HepG2 (cell line): Measurements from ENCODE around the gene NFATC2. TPM values are rescaled to one million over a fixed set of nuclear protein-coding genes. Genes with fewer than 3 reads are reported as not detected.
A peak's percentile ranks its signal among the peaks of the same experiment; 100 is the strongest.

Source experiments
- ATAC-seq: fragments of 200-7000 bp; cut with Tn5 transposase; 3 replicates; pipeline ENCODE4 v1.9.1; 2020; ENCODE audit warnings: mild to moderate bottlenecking, moderate library complexity
- BruUV-seq: library from RNA; stranded (reverse); fragments of 400-500 nt; replicated peaks from 2 replicates; lab custom pipeline; 2021; lab: Mats Ljungman, UMichigan
- CTCF ChIA-PET: fragments of 300-600 bp; formaldehyde crosslinking; extraction: SDS; loops from one replicate; lab custom pipeline; 2021; ENCODE audit warnings: low total read pairs, inconsistent platforms, low intra/inter-chr PET ratio; lab: Yijun Ruan, JAX
- POLR2A ChIA-PET: fragments of 350-600 bp; sonication (Branson Sonifier 250); formaldehyde crosslinking; loops from one replicate; lab custom pipeline; 2020; ENCODE audit warnings: antibody characterized with exemption, inconsistent platforms; lab: Yijun Ruan, JAX
- DNase-seq: peaks from one replicate; pipeline ENCODE4 v3.0.0-alpha.2; 2015; ENCODE audit warnings: low spot score
- FAIRE-seq: peaks from 3 replicates; lab custom pipeline; 2011; peaks lifted over from hg19 to GRCh38; lab: Jason Lieb, UNC
- H2AFZ ChIP-seq: one replicate; pipeline ENCODE4 v1.6.1; 2011; ENCODE audit warnings: low read length, inconsistent platforms
- H3K27ac ChIP-seq: fragments of 300-600 bp; 3 replicates; pipeline ENCODE4 v1.8.0; 2011; ENCODE audit warnings: mixed run types, mild to moderate bottlenecking, mixed read lengths, low read length, inconsistent platforms; ENCODE audit not compliant: insufficient read depth; ENCODE audit errors: extremely low read length
- H3K27me3 ChIP-seq, 2 experiments: fragments of 200-600 bp in 1 of 2; 2 replicates in 1 of 2; 3 replicates in 1 of 2; pipeline versions ENCODE4 v1.6.0 to v1.8.0; 2011; ENCODE audit warnings: low read length in 2 of 2, mild to moderate bottlenecking in 2 of 2, moderate library complexity in 2 of 2, inconsistent platforms in 1 of 2; ENCODE audit not compliant: insufficient read depth in 2 of 2, control insufficient read depth in 1 of 2
- H3K36me3 ChIP-seq, 2 experiments: fragments of 200-600 bp in 1 of 2; replicated peaks in 1 of 2; 2 replicates in 1 of 2; 3 replicates in 1 of 2; pipeline versions ENCODE4 v1.5.1 to v1.8.0; 2011; ENCODE audit warnings: low read length in 2 of 2, inconsistent platforms in 1 of 2; ENCODE audit not compliant: insufficient read depth in 2 of 2, control insufficient read depth in 1 of 2
- H3K4me1 ChIP-seq: 2 replicates; pipeline ENCODE4 v1.5.1; 2012; ENCODE audit warnings: low read length, inconsistent platforms; ENCODE audit not compliant: insufficient read depth
- H3K4me2 ChIP-seq: 2 replicates; pipeline ENCODE4 v1.6.0; 2011; ENCODE audit warnings: low read depth, low read length, inconsistent platforms
- H3K4me3 ChIP-seq, 3 experiments: fragments of 200-600 bp in 1 of 3; sonication (generic), shearing (Covaris generic) in 1 of 3; replicated peaks in 1 of 3; 2 replicates each; pipeline ENCODE4 v1.5.1; 2011 to 2016; ENCODE audit warnings: low read length in 3 of 3, inconsistent platforms in 2 of 3, low read depth in 2 of 3, mild to moderate bottlenecking in 2 of 3, control low read depth in 1 of 3, mixed read lengths in 1 of 3; ENCODE audit not compliant: insufficient read depth in 1 of 3
- H3K79me2 ChIP-seq: one replicate; pipeline ENCODE4 v1.6.1; 2011; ENCODE audit warnings: low read length, inconsistent platforms; ENCODE audit not compliant: insufficient read depth
- H3K9ac ChIP-seq: 2 replicates; pipeline ENCODE4 v1.6.0; 2011; ENCODE audit warnings: mild to moderate bottlenecking, low read depth, low read length, inconsistent platforms; ENCODE audit not compliant: insufficient read depth
- H3K9me3 ChIP-seq: 2 replicates; pipeline ENCODE4 v1.5.1; 2012; ENCODE audit warnings: mild to moderate bottlenecking, low read length
- H4K20me1 ChIP-seq: 2 replicates; pipeline ENCODE4 v1.6.0; 2011; ENCODE audit warnings: inconsistent platforms, mild to moderate bottlenecking, low read length, moderate library complexity; ENCODE audit not compliant: insufficient read depth
- CBX5 ChIP-seq: sonication (generic); formaldehyde crosslinking; IDR thresholded peaks from 2 replicates; pipeline ENCODE4 v1.4.0; 2020; ENCODE audit warnings: missing genetic modification reagents, borderline replicate concordance
- MIXL1 ChIP-seq: IDR thresholded peaks from 2 replicates; pipeline ENCODE4 v1.6.1; 2016
- NFE2 ChIP-seq: sonication (generic); formaldehyde crosslinking; IDR thresholded peaks from 2 replicates; pipeline ENCODE4 v1.4.0; 2020; ENCODE audit warnings: missing genetic modification reagents
- ZNF225 ChIP-seq: sonication (generic); formaldehyde crosslinking; IDR thresholded peaks from 2 replicates; pipeline ENCODE4 v1.4.0; 2020; ENCODE audit warnings: mild to moderate bottlenecking, missing genetic modification reagents
- ZNF260 ChIP-seq: sonication (generic); formaldehyde crosslinking; IDR thresholded peaks from 2 replicates; pipeline ENCODE4 v1.4.0; 2020; ENCODE audit warnings: missing genetic modification reagents, low read depth, mild to moderate bottlenecking, borderline replicate concordance
- ZNF557 ChIP-seq: sonication (generic); formaldehyde crosslinking; IDR thresholded peaks from 2 replicates; pipeline ENCODE4 v1.4.0; 2020; ENCODE audit warnings: missing genetic modification reagents
- ZNF563 ChIP-seq: sonication (generic); formaldehyde crosslinking; IDR thresholded peaks from 2 replicates; pipeline ENCODE4 v1.8.0; 2022; ENCODE audit warnings: mild to moderate bottlenecking, moderate library complexity, missing genetic modification reagents
- WGBS: methylation state at CpG from one replicate; pipeline ENCODE4 v1.1.6; 2017; ENCODE audit warnings: low lambda C conversion rate; 5-methylcytosine and 5-hydroxymethylcytosine counted together
- in situ Hi-C: cut with HindIII; loops from 2 replicates; pipeline ENCODE4 v1.10.0; 2017; ENCODE audit warnings: low pct_unique_long_range_greater_than_20kb; ENCODE audit not compliant: extremely low pct_ligation_motif_present
- intact Hi-C: fragments of 100-400 bp; cut with micrococcal nuclease; formaldehyde crosslinking; loops from one replicate; pipeline ENCODE4 v1.10.0; 2022; ENCODE audit not compliant: unreplicated experiment
- polyA plus RNA-seq, 8 experiments: library from polyadenylated mRNA; depleted of rRNA in 3 of 8; stranded (reverse) in 7 of 8; unstranded in 1 of 8; fragments of >200 nt; fragmentation: Illumina TruSeq in 4 of 8; extraction: Trizol in 4 of 8; gene quantifications; 2 replicates each; pipeline versions ENCODE4 v1.2.1 to v1.2.3, GENCODE V29; 2011 to 2016; ENCODE audit warnings: low read depth in 4 of 8, missing spikeins in 1 of 8, mixed read lengths in 1 of 8; ENCODE audit not compliant: insufficient read depth in 1 of 8
- total RNA-seq, 5 experiments: library from RNA; depleted of rRNA; stranded (reverse); fragments of >200 nt; fragmentation: Illumina TruSeq; extraction: Trizol; gene quantifications; 2 replicates each; pipeline ENCODE4 v1.2.3, GENCODE V29; 2016; ENCODE audit warnings: low read depth in 1 of 5
- TF ChIP-seq, protein P1 (sequence below): sonication (generic); formaldehyde crosslinking; IDR thresholded peaks from 2 replicates; pipeline ENCODE4 v1.4.0; 2020; ENCODE audit warnings: mild to moderate bottlenecking, low read depth, missing genetic modification reagents
- TF ChIP-seq, protein P2 (sequence below): sonication (generic); formaldehyde crosslinking; IDR thresholded peaks from 2 replicates; pipeline ENCODE4 v1.8.1; 2022; ENCODE audit warnings: mild to moderate bottlenecking, missing genetic modification reagents
- TF ChIP-seq, protein P3 (sequence below): sonication (generic); formaldehyde crosslinking; conservative IDR thresholded peaks from 2 replicates; pipeline ENCODE4 v1.8.0; 2022; ENCODE audit warnings: mild to moderate bottlenecking, moderate library complexity, missing genetic modification reagents

Gene NFATC2
- total and polyA plus RNA-seq, 2 of the 13 experiments (the other 11 are each of a cell fraction or from before 2014, with no cell fraction given) = 1.9 to 3.3 TPM

DNA sequence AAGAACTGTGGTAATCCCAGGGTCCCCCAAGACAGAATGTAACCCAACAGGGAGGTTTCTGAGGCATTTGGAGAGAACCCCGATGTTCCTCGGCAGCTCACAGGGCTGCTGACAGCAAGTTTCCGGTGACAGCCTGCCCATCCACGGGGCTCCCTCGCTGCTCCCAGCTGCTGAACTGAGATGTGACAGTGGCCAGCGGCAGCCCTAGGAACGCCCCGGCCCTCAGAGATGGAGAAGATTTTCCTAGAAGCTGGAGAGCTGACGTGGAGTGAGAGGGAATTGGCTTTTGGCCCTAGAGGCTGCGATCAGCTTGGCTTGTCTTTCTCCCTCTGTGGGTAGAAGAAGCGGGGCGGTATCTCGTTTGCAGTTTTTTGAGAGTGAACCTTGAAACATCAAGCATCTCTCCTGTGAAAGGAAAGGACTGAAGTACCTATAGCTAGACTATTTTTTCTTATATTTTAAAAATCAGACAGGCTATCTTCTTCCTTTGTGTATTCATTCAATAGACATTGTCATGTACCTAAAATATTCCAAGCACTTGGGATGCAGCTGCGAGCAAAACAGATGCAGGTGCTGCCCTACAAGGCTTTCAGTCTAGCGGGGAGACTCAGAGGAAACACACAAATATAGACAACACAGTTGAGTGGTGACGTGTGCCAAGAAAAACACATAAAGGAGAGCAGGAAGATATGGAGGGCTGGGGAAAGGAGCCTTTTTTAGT, 28.4 kb upstream of the NFATC2 start:
- Histone ChIP-seq H3K4me2 (no peak overlapping the region), H3K27ac (no peak overlapping the region), H3K4me3 (no peak overlapping the region), H2AFZ (no peak overlapping the region), H3K27me3 (peaks cover 3 to 37% of the 10 kb centered on the region in 2 experiments; a peak in 4 of 5 replicates), H3K4me1 (peaks cover 11% of the 10 kb centered on the region), H3K9ac (no peak overlapping the region), H4K20me1 (no peaks in the 10 kb centered on the region), H3K9me3 (no peaks in the 10 kb centered on the region), H3K79me2 (no peaks in the 10 kb centered on the region), H3K36me3 (no peaks in the 10 kb centered on the region)
- DNase-seq (no peak), FAIRE-seq (no peak), ATAC-seq (peak; percentile 35; the same call in 2 of the 3 replicates)
- in situ Hi-C loops (no loop called here), intact Hi-C loops (no loop called here)
- no TSS peak for BruUV-seq
- 27% methylated on average over 16 of the region's 16 CpGs for whole genome bisulfite sequencing
- ChIA-PET POLR2A (no interaction called here), CTCF (no interaction called here)
- TF ChIP-seq CBX5 (no peak), ZNF563 (no peak), ZNF225 (CRISPR knock-in tag) (no peak), NFE2 (CRISPR knock-in tag) (no peak), ZNF557 (CRISPR knock-in tag) (no peak), MIXL1 (CRISPR knock-in tag) (no peak), ZNF260 (CRISPR knock-in tag) (no peak)
- TF ChIP-seq, protein P1, sequence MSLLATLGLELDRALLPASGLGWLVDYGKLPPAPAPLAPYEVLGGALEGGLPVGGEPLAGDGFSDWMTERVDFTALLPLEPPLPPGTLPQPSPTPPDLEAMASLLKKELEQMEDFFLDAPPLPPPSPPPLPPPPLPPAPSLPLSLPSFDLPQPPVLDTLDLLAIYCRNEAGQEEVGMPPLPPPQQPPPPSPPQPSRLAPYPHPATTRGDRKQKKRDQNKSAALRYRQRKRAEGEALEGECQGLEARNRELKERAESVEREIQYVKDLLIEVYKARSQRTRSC (CRISPR knock-in tag) = no peak
- TF ChIP-seq, protein P2, sequence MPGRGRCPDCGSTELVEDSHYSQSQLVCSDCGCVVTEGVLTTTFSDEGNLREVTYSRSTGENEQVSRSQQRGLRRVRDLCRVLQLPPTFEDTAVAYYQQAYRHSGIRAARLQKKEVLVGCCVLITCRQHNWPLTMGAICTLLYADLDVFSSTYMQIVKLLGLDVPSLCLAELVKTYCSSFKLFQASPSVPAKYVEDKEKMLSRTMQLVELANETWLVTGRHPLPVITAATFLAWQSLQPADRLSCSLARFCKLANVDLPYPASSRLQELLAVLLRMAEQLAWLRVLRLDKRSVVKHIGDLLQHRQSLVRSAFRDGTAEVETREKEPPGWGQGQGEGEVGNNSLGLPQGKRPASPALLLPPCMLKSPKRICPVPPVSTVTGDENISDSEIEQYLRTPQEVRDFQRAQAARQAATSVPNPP (CRISPR knock-in tag) = no peak
- TF ChIP-seq, protein P3, sequence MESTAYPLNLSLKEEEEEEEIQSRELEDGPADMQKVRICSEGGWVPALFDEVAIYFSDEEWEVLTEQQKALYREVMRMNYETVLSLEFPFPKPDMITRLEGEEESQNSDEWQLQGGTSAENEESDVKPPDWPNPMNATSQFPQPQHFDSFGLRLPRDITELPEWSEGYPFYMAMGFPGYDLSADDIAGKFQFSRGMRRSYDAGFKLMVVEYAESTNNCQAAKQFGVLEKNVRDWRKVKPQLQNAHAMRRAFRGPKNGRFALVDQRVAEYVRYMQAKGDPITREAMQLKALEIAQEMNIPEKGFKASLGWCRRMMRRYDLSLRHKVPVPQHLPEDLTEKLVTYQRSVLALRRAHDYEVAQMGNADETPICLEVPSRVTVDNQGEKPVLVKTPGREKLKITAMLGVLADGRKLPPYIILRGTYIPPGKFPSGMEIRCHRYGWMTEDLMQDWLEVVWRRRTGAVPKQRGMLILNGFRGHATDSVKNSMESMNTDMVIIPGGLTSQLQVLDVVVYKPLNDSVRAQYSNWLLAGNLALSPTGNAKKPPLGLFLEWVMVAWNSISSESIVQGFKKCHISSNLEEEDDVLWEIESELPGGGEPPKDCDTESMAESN = no peak
